Hematopoietic multipotent progenitor cell treated with erythropoietin and hydrocortisone succinate and interleukin-3 and kit ligand, for 8 days (in vitro differentiated cells): ENCODE data around the gene CHST9.
"Not testable (repeated sequence)": the region's sequence is repeated elsewhere in the genome, so short reads cannot be mapped to it uniquely, and the experiment has no call there.

ENCODE experiments used
- DNase-seq: peaks from one replicate; pipeline ENCODE4 v3.0.0-alpha.2; 2015

Gene CHST9

GRCh38 chr18:27185025-27185763, at the start of gene CHST9:
TSS of gene CHST9 (minus strand) at chr18:27185308. CDS start at chr18:27142809, 42,499 bp downstream.
- DNase-seq = no peak

- DNase-seq = not testable (repeated sequence)
Observed at GRCh38 chr18:27232355-27232754, 47.2 kb upstream of the CHST9 start.

- DNase-seq = not testable (repeated sequence)
Observed at GRCh38 chr18:27231671-27232070, 46.6 kb upstream of the CHST9 start.

GRCh38 chr18:27231221-27231620, 46.1 kb upstream of the CHST9 start:
- not testable (repeated sequence) for DNase-seq

GRCh38 chr18:27227721-27228120, 42.6 kb upstream of the CHST9 start:
- DNase-seq = no peak

- no peak for DNase-seq
Observed at GRCh38 chr18:27226556-27227075, 41.5 kb upstream of the CHST9 start.

- no peak for DNase-seq
Observed at GRCh38 chr18:27225947-27226481, 40.9 kb upstream of the CHST9 start.

GRCh38 chr18:27223526-27224291, 38.6 kb upstream of the CHST9 start:
- no peak for DNase-seq

- DNase-seq = no peak
Observed at GRCh38 chr18:27214831-27215230, 29.7 kb upstream of the CHST9 start.

GRCh38 chr18:27213123-27213717, 28.1 kb upstream of the CHST9 start:
- no peak for DNase-seq

GRCh38 chr18:27211569-27211968, 26.5 kb upstream of the CHST9 start:
- no peak for DNase-seq

- DNase-seq = no peak
Observed at GRCh38 chr18:27206411-27206810, 21.3 kb upstream of the CHST9 start.

GRCh38 chr18:27202741-27203140, 17.6 kb upstream of the CHST9 start:
- no peak for DNase-seq

GRCh38 chr18:27198036-27198435, 12.9 kb upstream of the CHST9 start:
- DNase-seq = no peak

GRCh38 chr18:27188309-27188708, 3.2 kb upstream of the CHST9 start:
- no peak for DNase-seq

GRCh38 chr18:27185897-27186296, 789 bp upstream of the CHST9 start:
- DNase-seq = no peak

- no peak for DNase-seq
Observed at GRCh38 chr18:27184115-27185024, 738 bp downstream of the CHST9 start.

- no peak for DNase-seq
Observed at GRCh38 chr18:27181726-27182125, 3.4 kb downstream of the CHST9 start.

- DNase-seq = no peak
Observed at GRCh38 chr18:27178424-27178823, 6.7 kb downstream of the CHST9 start.

GRCh38 chr18:27175914-27176313, 9.2 kb downstream of the CHST9 start:
- no peak for DNase-seq

- no peak for DNase-seq
Observed at GRCh38 chr18:27175245-27175644, 9.9 kb downstream of the CHST9 start.

GRCh38 chr18:27171993-27172392, 13.1 kb downstream of the CHST9 start:
- no peak for DNase-seq
